HepG2 (cell line): ENCODE data around the gene KIAA1549. TPM values are rescaled to one million over a fixed set of nuclear protein-coding genes. Genes with fewer than 3 reads are reported as not detected.

Experiments
- BCLAF1 ChIP-seq: fragments of 450-650 bp; IDR thresholded peaks from 2 replicates; pipeline ENCODE4 v1.6.1; 2017; ENCODE audit warnings: mild to moderate bottlenecking
- FOSL2 ChIP-seq: sonication (generic); formaldehyde crosslinking; IDR thresholded peaks from 2 replicates; pipeline ENCODE4 v1.4.0; 2020; ENCODE audit warnings: missing genetic modification reagents
- HNF4A ChIP-seq: sonication (generic); formaldehyde crosslinking; IDR thresholded peaks from 2 replicates; pipeline ENCODE4 v1.4.0; 2020; ENCODE audit warnings: missing genetic modification reagents
- LCORL ChIP-seq, 2 experiments: fragments of 450-650 bp in 1 of 2; sonication (generic) in 1 of 2; formaldehyde crosslinking in 1 of 2; IDR thresholded peaks; 2 replicates each; pipeline versions ENCODE4 v1.5.0 to v1.6.1; 2017 to 2020; ENCODE audit warnings: antibody characterized with exemption in 1 of 2, missing genetic modification reagents in 1 of 2
- NFYB ChIP-seq: sonication (generic); formaldehyde crosslinking; IDR thresholded peaks from 2 replicates; pipeline ENCODE4 v1.4.0; 2020; ENCODE audit warnings: missing genetic modification reagents
- POGZ ChIP-seq: sonication (generic); formaldehyde crosslinking; IDR thresholded peaks from 2 replicates; pipeline ENCODE4 v1.4.0; 2020; ENCODE audit warnings: mild to moderate bottlenecking, missing genetic modification reagents
- RBFOX2 ChIP-seq: fragments of 200-400 bp; formaldehyde crosslinking; IDR thresholded peaks from 2 replicates; pipeline ENCODE4 v1.6.1; 2017; ENCODE audit warnings: low read depth, mild to moderate bottlenecking, low read length
- RXRB ChIP-seq: IDR thresholded peaks from 2 replicates; pipeline ENCODE4 v1.6.1; 2016; ENCODE audit warnings: borderline replicate concordance, missing genetic modification reagents, missing compliant biosample characterization
- U2AF1 ChIP-seq: fragments of 200-400 bp; formaldehyde crosslinking; optimal IDR thresholded peaks from 2 replicates; pipeline ENCODE3; 2017; ENCODE audit warnings: mild to moderate bottlenecking, low read depth, low read length
- ZNF503 ChIP-seq: sonication (generic); formaldehyde crosslinking; IDR thresholded peaks from 2 replicates; pipeline ENCODE4 v1.4.0; 2020; ENCODE audit warnings: missing genetic modification reagents
- ZNF772 ChIP-seq: sonication (generic); formaldehyde crosslinking; IDR thresholded peaks from 2 replicates; pipeline ENCODE4 v1.5.0; 2020; ENCODE audit warnings: mild to moderate bottlenecking, missing genetic modification reagents
- polyA plus RNA-seq, 8 experiments: library from polyadenylated mRNA; depleted of rRNA in 3 of 8; stranded (reverse) in 7 of 8; unstranded in 1 of 8; fragments of >200 nt; fragmentation: Illumina TruSeq in 4 of 8; extraction: Trizol in 4 of 8; gene quantifications; 2 replicates each; pipeline versions ENCODE4 v1.2.1 to v1.2.3, GENCODE V29; 2011 to 2016; ENCODE audit warnings: low read depth in 4 of 8, missing spikeins in 1 of 8, mixed read lengths in 1 of 8; ENCODE audit not compliant: insufficient read depth in 1 of 8
- total RNA-seq, 5 experiments: library from RNA; depleted of rRNA; stranded (reverse); fragments of >200 nt; fragmentation: Illumina TruSeq; extraction: Trizol; gene quantifications; 2 replicates each; pipeline ENCODE4 v1.2.3, GENCODE V29; 2016; ENCODE audit warnings: low read depth in 1 of 5
- TF ChIP-seq, protein P1 (sequence below): sonication (generic); formaldehyde crosslinking; IDR thresholded peaks from 2 replicates; pipeline ENCODE4 v1.4.0; 2020; ENCODE audit warnings: mild to moderate bottlenecking, missing genetic modification reagents
- TF ChIP-seq, protein P2 (sequence below): sonication (generic); formaldehyde crosslinking; conservative IDR thresholded peaks from 2 replicates; pipeline ENCODE4 v1.4.0; 2020; ENCODE audit warnings: mild to moderate bottlenecking, missing genetic modification reagents, moderate library complexity

The KIAA1549 gene
- total and polyA plus RNA-seq, 2 of the 13 experiments (the other 11 are each of a cell fraction or from before 2014, with no cell fraction given): 1.1 to 1.8 TPM

DNA sequence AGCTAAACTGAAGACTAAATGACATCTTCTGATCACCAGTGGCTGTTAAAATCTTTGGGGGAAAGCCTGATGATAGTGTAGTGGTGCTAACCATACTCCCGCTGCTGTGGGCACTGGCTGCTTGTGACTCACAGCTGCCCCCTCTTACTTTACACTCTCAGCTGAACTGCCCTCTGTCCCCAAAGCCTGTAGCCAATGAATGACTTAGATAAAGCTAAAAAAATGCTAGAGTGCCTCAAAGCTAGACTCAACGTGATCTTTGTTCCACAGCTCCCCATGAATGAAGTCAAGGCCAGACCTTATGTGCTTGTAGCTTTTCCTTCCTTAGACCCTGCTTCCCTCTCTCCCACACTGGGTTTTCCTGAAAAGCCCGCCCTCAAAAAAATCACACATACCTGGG is 48.2 kb upstream of the KIAA1549 start (continued):
- TF ChIP-seq, protein P1, sequence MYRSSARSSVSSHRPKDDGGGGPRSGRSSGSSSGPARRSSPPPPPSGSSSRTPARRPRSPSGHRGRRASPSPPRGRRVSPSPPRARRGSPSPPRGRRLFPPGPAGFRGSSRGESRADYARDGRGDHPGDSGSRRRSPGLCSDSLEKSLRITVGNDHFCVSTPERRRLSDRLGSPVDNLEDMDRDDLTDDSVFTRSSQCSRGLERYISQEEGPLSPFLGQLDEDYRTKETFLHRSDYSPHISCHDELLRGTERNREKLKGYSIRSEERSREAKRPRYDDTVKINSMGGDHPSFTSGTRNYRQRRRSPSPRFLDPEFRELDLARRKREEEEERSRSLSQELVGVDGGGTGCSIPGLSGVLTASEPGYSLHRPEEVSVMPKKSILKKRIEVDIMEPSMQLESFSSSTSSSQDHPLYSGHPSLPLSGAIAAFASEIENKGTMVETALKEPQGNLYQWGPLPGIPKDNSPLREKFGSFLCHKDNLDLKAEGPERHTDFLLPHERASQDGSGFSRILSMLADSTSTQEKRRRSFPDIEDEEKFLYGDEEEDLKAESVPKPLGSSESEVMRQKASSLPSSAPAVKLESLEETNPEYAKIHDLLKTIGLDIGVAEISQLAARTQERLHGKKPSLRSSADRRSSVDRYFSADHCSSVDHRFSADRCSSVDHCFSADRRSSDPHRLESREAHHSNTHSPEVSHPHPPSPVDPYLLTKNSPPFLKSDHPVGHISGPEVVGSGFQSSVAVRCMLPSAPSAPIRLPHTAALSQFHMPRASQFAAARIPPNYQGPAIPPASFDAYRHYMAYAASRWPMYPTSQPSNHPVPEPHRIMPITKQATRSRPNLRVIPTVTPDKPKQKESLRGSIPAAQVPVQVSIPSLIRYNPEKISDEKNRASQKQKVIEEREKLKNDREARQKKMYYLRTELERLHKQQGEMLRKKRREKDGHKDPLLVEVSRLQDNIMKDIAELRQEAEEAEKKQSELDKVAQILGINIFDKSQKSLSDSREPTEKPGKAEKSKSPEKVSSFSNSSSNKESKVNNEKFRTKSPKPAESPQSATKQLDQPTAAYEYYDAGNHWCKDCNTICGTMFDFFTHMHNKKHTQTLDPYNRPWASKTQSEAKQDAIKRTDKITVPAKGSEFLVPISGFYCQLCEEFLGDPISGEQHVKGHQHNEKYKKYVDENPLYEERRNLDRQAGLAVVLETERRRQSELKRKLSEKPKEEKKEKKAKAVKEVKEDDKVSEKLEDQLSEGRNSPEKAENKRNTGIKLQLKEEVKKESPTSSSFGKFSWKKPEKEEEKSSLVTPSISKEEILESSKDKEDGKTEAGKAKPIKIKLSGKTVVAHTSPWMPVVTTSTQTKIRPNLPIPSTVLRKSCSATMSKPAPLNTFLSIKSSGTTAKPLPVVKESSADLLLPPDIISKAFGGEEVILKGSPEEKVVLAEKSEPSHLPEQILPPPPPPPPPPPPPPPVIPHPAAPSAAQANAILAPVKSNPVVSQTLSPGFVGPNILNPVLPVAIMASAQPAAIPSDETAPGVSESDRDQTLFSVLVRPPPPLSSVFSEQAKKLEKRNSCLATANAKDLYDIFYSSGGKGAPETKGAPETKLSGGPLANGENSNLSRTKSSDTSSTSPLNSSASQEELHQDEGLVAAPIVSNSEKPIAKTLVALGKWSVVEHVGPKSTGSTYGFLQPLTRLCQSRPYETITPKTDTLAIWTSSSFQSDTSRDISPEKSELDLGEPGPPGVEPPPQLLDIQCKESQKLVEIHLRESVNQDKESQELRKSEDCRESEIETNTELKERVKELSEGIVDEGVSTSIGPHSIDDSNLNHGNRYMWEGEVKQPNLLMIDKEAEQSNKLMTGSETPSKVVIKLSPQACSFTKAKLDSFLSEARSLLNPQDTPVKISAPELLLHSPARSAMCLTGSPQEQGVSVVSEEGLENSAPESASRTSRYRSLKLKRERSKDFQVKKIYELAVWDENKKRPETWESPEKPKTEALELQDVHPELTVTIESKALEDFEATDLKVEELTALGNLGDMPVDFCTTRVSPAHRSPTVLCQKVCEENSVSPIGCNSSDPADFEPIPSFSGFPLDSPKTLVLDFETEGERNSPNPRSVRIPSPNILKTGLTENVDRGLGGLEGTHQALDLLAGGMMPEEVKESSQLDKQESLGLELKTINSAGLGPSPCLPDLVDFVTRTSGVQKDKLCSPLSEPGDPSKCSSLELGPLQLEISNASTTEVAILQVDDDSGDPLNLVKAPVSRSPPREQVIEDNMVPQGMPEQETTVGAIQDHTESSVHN: no peak
- TF ChIP-seq HNF4A (CRISPR knock-in tag) (peak; percentile 57; the same call in 1 of the 2 replicates), POGZ (no peak), ZNF503 (CRISPR knock-in tag) (no peak), U2AF1 (no peak), BCLAF1 (no peak), FOSL2 (CRISPR knock-in tag) (0 out of 2 replicates have a peak, but pooled peaks have one; percentile 35), NFYB (CRISPR knock-in tag) (peak; percentile 23; the same call in 1 of the 2 replicates), LCORL (IDR thresholded peaks at IDR 0.05) (no peak), LCORL (CRISPR knock-in tag; IDR thresholded peaks at IDR 0.05) (0 out of 2 replicates have a peak, but pooled peaks have one; percentile 26), ZNF772 (no peak), RBFOX2 (no peak), RXRB (CRISPR knock-in tag) (peak; percentile 13; the same call in 1 of the 2 replicates)
- TF ChIP-seq, protein P2, sequence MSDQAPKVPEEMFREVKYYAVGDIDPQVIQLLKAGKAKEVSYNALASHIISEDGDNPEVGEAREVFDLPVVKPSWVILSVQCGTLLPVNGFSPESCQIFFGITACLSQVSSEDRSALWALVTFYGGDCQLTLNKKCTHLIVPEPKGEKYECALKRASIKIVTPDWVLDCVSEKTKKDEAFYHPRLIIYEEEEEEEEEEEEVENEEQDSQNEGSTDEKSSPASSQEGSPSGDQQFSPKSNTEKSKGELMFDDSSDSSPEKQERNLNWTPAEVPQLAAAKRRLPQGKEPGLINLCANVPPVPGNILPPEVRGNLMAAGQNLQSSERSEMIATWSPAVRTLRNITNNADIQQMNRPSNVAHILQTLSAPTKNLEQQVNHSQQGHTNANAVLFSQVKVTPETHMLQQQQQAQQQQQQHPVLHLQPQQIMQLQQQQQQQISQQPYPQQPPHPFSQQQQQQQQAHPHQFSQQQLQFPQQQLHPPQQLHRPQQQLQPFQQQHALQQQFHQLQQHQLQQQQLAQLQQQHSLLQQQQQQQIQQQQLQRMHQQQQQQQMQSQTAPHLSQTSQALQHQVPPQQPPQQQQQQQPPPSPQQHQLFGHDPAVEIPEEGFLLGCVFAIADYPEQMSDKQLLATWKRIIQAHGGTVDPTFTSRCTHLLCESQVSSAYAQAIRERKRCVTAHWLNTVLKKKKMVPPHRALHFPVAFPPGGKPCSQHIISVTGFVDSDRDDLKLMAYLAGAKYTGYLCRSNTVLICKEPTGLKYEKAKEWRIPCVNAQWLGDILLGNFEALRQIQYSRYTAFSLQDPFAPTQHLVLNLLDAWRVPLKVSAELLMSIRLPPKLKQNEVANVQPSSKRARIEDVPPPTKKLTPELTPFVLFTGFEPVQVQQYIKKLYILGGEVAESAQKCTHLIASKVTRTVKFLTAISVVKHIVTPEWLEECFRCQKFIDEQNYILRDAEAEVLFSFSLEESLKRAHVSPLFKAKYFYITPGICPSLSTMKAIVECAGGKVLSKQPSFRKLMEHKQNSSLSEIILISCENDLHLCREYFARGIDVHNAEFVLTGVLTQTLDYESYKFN (CRISPR knock-in tag): peak; percentile 56
